DMS153 treated with DMSO at 0.1 percent for 48 hours (cell line): ENCODE data around the gene RUNDC3A.

Experiments
- DNase-seq: peaks from one replicate; lab custom pipeline; 2025; ENCODE audit not compliant: unreplicated experiment; lab: John Stamatoyannopoulos, UW

RUNDC3A gene

GRCh38 chr17:44283344-44284023, 24.9 kb upstream of the RUNDC3A start:
- no peak for DNase-seq

GRCh38 chr17:44284024-44284400, 24.4 kb upstream of the RUNDC3A start:
- DNase-seq = no peak

GRCh38 chr17:44287651-44288050, 20.8 kb upstream of the RUNDC3A start:
- DNase-seq = no peak

GRCh38 chr17:44293509-44294226, 14.7 kb upstream of the RUNDC3A start:
- DNase-seq = no peak

- no peak for DNase-seq
Observed at GRCh38 chr17:44297975-44298374, 10.4 kb upstream of the RUNDC3A start.

GRCh38 chr17:44304651-44305050, 3.8 kb upstream of the RUNDC3A start:
- no peak for DNase-seq

GRCh38 chr17:44307387-44308186, 814 bp upstream of the RUNDC3A start:
- peak; percentile 33 for DNase-seq

- DNase-seq = peak; percentile 3
Observed at GRCh38 chr17:44308865-44309264, 464 bp downstream of the RUNDC3A start.

- DNase-seq = no peak
Observed at GRCh38 chr17:44309472-44309871, 1.1 kb downstream of the RUNDC3A start.

- no peak for DNase-seq
Observed at GRCh38 chr17:44310188-44310587, 1.8 kb downstream of the RUNDC3A start.

- no peak for DNase-seq
Observed at GRCh38 chr17:44310609-44311376, 2.4 kb downstream of the RUNDC3A start.

- no peak for DNase-seq
Observed at GRCh38 chr17:44311562-44312181, 3.3 kb downstream of the RUNDC3A start.

GRCh38 chr17:44312396-44313104, 4.1 kb downstream of the RUNDC3A start:
- DNase-seq = no peak

GRCh38 chr17:44314031-44314430, 5.6 kb downstream of the RUNDC3A start:
- DNase-seq = no peak

GRCh38 chr17:44314524-44314868, 6.1 kb downstream of the RUNDC3A start:
- no peak for DNase-seq

- DNase-seq = peak; percentile 5
Observed at GRCh38 chr17:44314869-44315661, 6.7 kb downstream of the RUNDC3A start.

- DNase-seq = no peak
Observed at GRCh38 chr17:44315760-44316731, 7.6 kb downstream of the RUNDC3A start.

- no peak for DNase-seq
Observed at GRCh38 chr17:44317545-44317944, 9.1 kb downstream of the RUNDC3A start.
